H9 (cell line): Measurements from ENCODE around the gene CAMTA1. TPM values are rescaled to one million over a fixed set of nuclear protein-coding genes. Genes with fewer than 3 reads are reported as not detected.

Experiments used
- DNase-seq: peaks from one replicate; pipeline ENCODE4 v3.0.0-alpha.2; 2017
- H2AFZ ChIP-seq: one replicate; pipeline ENCODE4 v1.6.1; 2013; ENCODE audit warnings: mild to moderate bottlenecking, low read length, control low read depth, moderate library complexity
- H2AK5ac ChIP-seq: 2 replicates; pipeline ENCODE4 v1.6.1; 2013; ENCODE audit warnings: low read length, control low read depth, mixed read lengths; ENCODE audit not compliant: insufficient read length
- H2BK120ac ChIP-seq: one replicate; pipeline ENCODE4 v1.6.1; 2013; ENCODE audit warnings: low read depth, mild to moderate bottlenecking, low read length, control low read depth, inconsistent platforms; ENCODE audit not compliant: poor library complexity, severe bottlenecking
- H2BK12ac ChIP-seq: 2 replicates; pipeline ENCODE4 v1.6.1; 2013; ENCODE audit warnings: low read length, control low read depth, mixed read lengths, low read depth; ENCODE audit not compliant: insufficient read length
- H2BK15ac ChIP-seq: 2 replicates; pipeline ENCODE4 v1.6.1; 2013; ENCODE audit warnings: low read depth, low read length, control low read depth
- H2BK20ac ChIP-seq: one replicate; pipeline ENCODE4 v1.6.1; 2013; ENCODE audit warnings: low read depth, mild to moderate bottlenecking, low read length, control low read depth, inconsistent platforms; ENCODE audit not compliant: poor library complexity, severe bottlenecking
- H2BK5ac ChIP-seq: 2 replicates; pipeline ENCODE4 v1.6.1; 2013; ENCODE audit warnings: low read length, control low read depth, mixed read lengths; ENCODE audit not compliant: insufficient read length
- H3K14ac ChIP-seq: 2 replicates; pipeline ENCODE4 v1.6.1; 2013; ENCODE audit warnings: low read length, control low read depth; ENCODE audit not compliant: insufficient read depth
- H3K18ac ChIP-seq: 2 replicates; pipeline ENCODE4 v1.6.1; 2013; ENCODE audit warnings: low read depth, mild to moderate bottlenecking, mixed read lengths, low read length, control low read depth; ENCODE audit not compliant: insufficient read length
- H3K23ac ChIP-seq: 2 replicates; pipeline ENCODE4 v1.6.1; 2013; ENCODE audit warnings: low read length, control low read depth, mixed read lengths, low read depth; ENCODE audit not compliant: insufficient read length
- H3K23me2 ChIP-seq: 2 replicates; pipeline ENCODE4 v1.6.1; 2013; ENCODE audit warnings: low read depth, mild to moderate bottlenecking, mixed read lengths, low read length, control low read depth; ENCODE audit not compliant: insufficient read length, poor library complexity, severe bottlenecking
- H3K27ac ChIP-seq: 2 replicates; pipeline ENCODE4 v1.5.1; 2013; ENCODE audit warnings: low read length, control low read depth, mixed read lengths, low read depth; ENCODE audit not compliant: insufficient read length
- H3K27me3 ChIP-seq: 2 replicates; pipeline ENCODE4 v1.6.1; 2013; ENCODE audit warnings: low read length, control low read depth, inconsistent platforms; ENCODE audit not compliant: insufficient read depth
- H3K4ac ChIP-seq: 2 replicates; pipeline ENCODE4 v1.6.1; 2013; ENCODE audit warnings: low read depth, mild to moderate bottlenecking, control low read depth, inconsistent platforms, low read length, moderate library complexity
- H3K4me1 ChIP-seq: 2 replicates; pipeline ENCODE4 v1.6.1; 2013; ENCODE audit warnings: low read length, control low read depth, inconsistent platforms; ENCODE audit not compliant: insufficient read depth
- H3K4me2 ChIP-seq: 2 replicates; pipeline ENCODE4 v1.6.1; 2013; ENCODE audit warnings: low read length, control low read depth, mixed read lengths; ENCODE audit not compliant: insufficient read length, insufficient read depth
- H3K56ac ChIP-seq: 2 replicates; pipeline ENCODE4 v1.6.1; 2013; ENCODE audit warnings: low read depth, mild to moderate bottlenecking, mixed read lengths, low read length, control low read depth; ENCODE audit not compliant: insufficient read length
- H3K79me1 ChIP-seq: 2 replicates; pipeline ENCODE4 v1.6.1; 2013; ENCODE audit warnings: low read depth, mild to moderate bottlenecking, moderate library complexity, low read length, control low read depth, inconsistent platforms; ENCODE audit not compliant: insufficient read depth, poor library complexity, severe bottlenecking
- H3K79me2 ChIP-seq: 2 replicates; pipeline ENCODE4 v1.6.1; 2013; ENCODE audit warnings: low read length, control low read depth, inconsistent platforms; ENCODE audit not compliant: insufficient read depth
- H3K9ac ChIP-seq: 2 replicates; pipeline ENCODE4 v1.6.1; 2013; ENCODE audit warnings: low read length, control low read depth, mixed read lengths; ENCODE audit not compliant: insufficient read length; ENCODE audit errors: extremely low read depth
- H3K9me3 ChIP-seq: one replicate; pipeline ENCODE4 v1.6.1; 2013; ENCODE audit warnings: low read depth, low read length, inconsistent platforms; ENCODE audit not compliant: control insufficient read depth
- H3T11ph ChIP-seq: one replicate; pipeline ENCODE4 v1.6.1; 2013; ENCODE audit warnings: mild to moderate bottlenecking, low read length, control low read depth, inconsistent platforms
- H4K20me1 ChIP-seq: one replicate; pipeline ENCODE4 v1.6.1; 2013; ENCODE audit not compliant: control insufficient read depth, insufficient read length, insufficient read depth
- H4K5ac ChIP-seq: 2 replicates; pipeline ENCODE4 v1.6.1; 2013; ENCODE audit warnings: low read depth, mild to moderate bottlenecking, mixed read lengths, low read length, control low read depth; ENCODE audit not compliant: insufficient read length
- H4K8ac ChIP-seq: replicated peaks from 2 replicates; pipeline ENCODE4 v1.6.1; 2013; ENCODE audit warnings: low read length, control low read depth, mixed read lengths, low read depth; ENCODE audit not compliant: insufficient read length
- H4K91ac ChIP-seq: 2 replicates; pipeline ENCODE4 v1.6.1; 2013; ENCODE audit warnings: low read depth, mild to moderate bottlenecking, moderate library complexity, mixed read lengths, low read length, control low read depth; ENCODE audit not compliant: insufficient read length
- H3K27ac Mint-ChIP-seq, 3 experiments: 2 replicates in 2 of 3; 3 replicates in 1 of 3; pipeline ENCODE4 v1.8.0; 2020 to 2021; ENCODE audit warnings: mixed read lengths in 3 of 3, mild to moderate bottlenecking in 1 of 3, moderate library complexity in 1 of 3
- H3K27me3 Mint-ChIP-seq: 2 replicates; pipeline ENCODE4 v1.8.0; 2021; ENCODE audit warnings: low read depth, mild to moderate bottlenecking, moderate library complexity, mixed read lengths
- H3K36me3 Mint-ChIP-seq, 3 experiments: 2 replicates in 2 of 3; 3 replicates in 1 of 3; pipeline ENCODE4 v1.8.0; 2020 to 2021; ENCODE audit warnings: low read depth in 3 of 3, mixed read lengths in 3 of 3; ENCODE audit not compliant: insufficient read depth in 1 of 3
- H3K4me1 Mint-ChIP-seq, 2 experiments: 2 replicates each; pipeline ENCODE4 v1.8.0; 2020; ENCODE audit warnings: mixed read lengths in 2 of 2
- H3K4me3 Mint-ChIP-seq, 2 experiments: 2 replicates in 1 of 2; 3 replicates in 1 of 2; pipeline ENCODE4 v1.8.0; 2020 to 2021; ENCODE audit warnings: mild to moderate bottlenecking in 2 of 2, mixed read lengths in 2 of 2, moderate library complexity in 1 of 2
- H3K9me3 Mint-ChIP-seq, 2 experiments: 2 replicates in 1 of 2; 3 replicates in 1 of 2; pipeline ENCODE4 v1.8.0; 2020; ENCODE audit warnings: mild to moderate bottlenecking in 2 of 2, mixed read lengths in 2 of 2, moderate library complexity in 1 of 2
- WGBS: extraction: QIAGEN DNeasy Blood & Tissue Kit; methylation state at CpG from one replicate; pipeline ENCODE4 v1.1.7; 2013; ENCODE audit warnings: missing lambda C conversion rate, low lambda C conversion rate, mixed read lengths; ENCODE audit not compliant: insufficient read length; ENCODE audit errors: extremely low coverage; 5-methylcytosine and 5-hydroxymethylcytosine counted together
- total RNA-seq: library from RNA; stranded (reverse); gene quantifications from 2 replicates; pipeline ENCODE4 v1.2.1, GENCODE V29; 2021
- TF ChIP-seq, protein P1 (sequence below): fragments of 200-600 bp; sonication (generic); conservative IDR thresholded peaks from 3 replicates; pipeline ENCODE4 v1.8.0; 2021; ENCODE audit warnings: antibody characterized with exemption, mild to moderate bottlenecking

Gene CAMTA1
- total RNA-seq, 1 experiment from 2014 or later, result 115 TPM

DNA sequence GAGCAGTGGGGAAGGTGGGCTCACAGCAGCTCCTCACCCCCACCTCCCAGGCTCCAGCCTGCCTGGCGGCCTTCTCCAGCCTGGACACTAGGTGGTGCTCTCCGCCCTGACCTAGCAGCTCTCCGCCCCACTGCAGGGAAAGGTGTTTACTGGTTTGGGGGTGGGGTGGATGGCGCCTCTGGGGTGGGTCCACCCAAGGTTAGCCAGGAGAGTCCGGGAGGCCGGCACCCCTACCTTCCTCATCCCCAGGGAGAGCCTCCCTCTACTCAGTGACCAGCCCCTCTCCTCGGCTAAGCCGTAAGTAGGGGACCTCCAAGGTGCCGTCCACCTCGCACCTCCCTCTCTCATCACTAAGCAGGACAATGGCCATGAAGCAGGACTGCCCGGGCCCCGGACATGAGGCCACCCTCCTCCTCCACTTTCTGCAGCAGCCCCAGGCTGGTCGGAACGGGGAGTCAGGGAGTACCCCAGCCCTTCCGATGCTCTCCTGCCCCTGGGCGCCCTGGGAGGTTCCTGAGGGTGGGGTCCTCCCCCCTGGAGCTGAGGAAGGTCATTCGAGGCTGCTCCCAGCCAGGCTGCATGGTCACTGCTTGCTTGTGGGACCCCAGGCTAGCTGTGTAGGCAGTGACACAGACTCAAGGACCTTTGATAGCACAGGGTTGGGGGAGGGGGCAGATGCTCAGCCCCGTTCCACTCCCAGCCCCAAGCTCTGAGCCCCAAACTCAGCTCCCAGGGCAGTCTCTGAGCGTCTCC is 884.5 kb downstream of the CAMTA1 start:
- no peaks in the 10 kb centered on the region for H3K79me1 ChIP-seq
- H3K4me2 ChIP-seq, result peak overlapping the region; percentile 19
- peak overlapping the region; percentile 33 for H4K5ac ChIP-seq
- no peak overlapping the region for H4K91ac ChIP-seq
- no peak overlapping the region for H2BK12ac ChIP-seq
- H3K4me1 ChIP-seq, result no peaks in the 10 kb centered on the region; the same call in 1 of the 2 replicates
- H3K79me2 ChIP-seq, result no peaks in the 10 kb centered on the region
- no peak overlapping the region for H2BK15ac ChIP-seq
- Mint-ChIP-seq H3K27ac (no peak overlapping the region), H3K27me3 (peaks cover 12% of the 10 kb centered on the region), H3K4me1 (peaks cover 12 to 29% of the 10 kb centered on the region in 2 experiments), H3K4me3 (peak overlapping the region; percentile 36 to 74), H3K9me3 (no peaks in the 10 kb centered on the region; a peak in 1 of 5 replicates), H3K36me3 (no peaks in the 10 kb centered on the region)
- peak overlapping the region; percentile 63 for H3K18ac ChIP-seq
- H2AFZ ChIP-seq, result no peak overlapping the region
- TF ChIP-seq, protein P1, sequence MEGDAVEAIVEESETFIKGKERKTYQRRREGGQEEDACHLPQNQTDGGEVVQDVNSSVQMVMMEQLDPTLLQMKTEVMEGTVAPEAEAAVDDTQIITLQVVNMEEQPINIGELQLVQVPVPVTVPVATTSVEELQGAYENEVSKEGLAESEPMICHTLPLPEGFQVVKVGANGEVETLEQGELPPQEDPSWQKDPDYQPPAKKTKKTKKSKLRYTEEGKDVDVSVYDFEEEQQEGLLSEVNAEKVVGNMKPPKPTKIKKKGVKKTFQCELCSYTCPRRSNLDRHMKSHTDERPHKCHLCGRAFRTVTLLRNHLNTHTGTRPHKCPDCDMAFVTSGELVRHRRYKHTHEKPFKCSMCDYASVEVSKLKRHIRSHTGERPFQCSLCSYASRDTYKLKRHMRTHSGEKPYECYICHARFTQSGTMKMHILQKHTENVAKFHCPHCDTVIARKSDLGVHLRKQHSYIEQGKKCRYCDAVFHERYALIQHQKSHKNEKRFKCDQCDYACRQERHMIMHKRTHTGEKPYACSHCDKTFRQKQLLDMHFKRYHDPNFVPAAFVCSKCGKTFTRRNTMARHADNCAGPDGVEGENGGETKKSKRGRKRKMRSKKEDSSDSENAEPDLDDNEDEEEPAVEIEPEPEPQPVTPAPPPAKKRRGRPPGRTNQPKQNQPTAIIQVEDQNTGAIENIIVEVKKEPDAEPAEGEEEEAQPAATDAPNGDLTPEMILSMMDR, result peak; percentile 90
- H3K23ac ChIP-seq, result no peak overlapping the region
- no peak overlapping the region for H3T11ph ChIP-seq
- peak overlapping the region; percentile 69; the same call in 1 of the 2 replicates for H3K14ac ChIP-seq
- no peak overlapping the region for H2AK5ac ChIP-seq
- no peak overlapping the region for H3K9ac ChIP-seq
- no peak overlapping the region for H4K8ac ChIP-seq
- WGBS, result no CpG with 5 or more reads among the region's 19 CpGs
- H2BK20ac ChIP-seq, result no peak overlapping the region
- H3K27me3 ChIP-seq, result no peaks in the 10 kb centered on the region
- no peak overlapping the region for H2BK120ac ChIP-seq
- H3K56ac ChIP-seq, result no peak overlapping the region
- H3K23me2 ChIP-seq, result no peaks in the 10 kb centered on the region
- H3K27ac ChIP-seq, result no peak overlapping the region
- H2BK5ac ChIP-seq, result no peak overlapping the region
- H3K9me3 ChIP-seq, result no peaks in the 10 kb centered on the region
- H3K4ac ChIP-seq, result no peak overlapping the region
- no peaks in the 10 kb centered on the region for H4K20me1 ChIP-seq
- DNase-seq, result peak; percentile 89
